NK-92 treated with Interleukin-12 subunit alpha and Interleukin-12 subunit beta, amount 100 ng/mL, for 24 hours (cell line): Measurements from ENCODE around the gene PLIN5.
"Not testable (repeated sequence)": the region's sequence is repeated elsewhere in the genome, so short reads cannot be mapped to it uniquely, and the experiment has no call there.

Source experiments
- DNase-seq: peaks from one replicate; lab custom pipeline; 2025; lab: John Stamatoyannopoulos, UW

The PLIN5 gene

GRCh38 chr19:4567584-4568071 is 32.6 kb upstream of the PLIN5 start:
- peak; percentile 24 for DNase-seq

DNA sequence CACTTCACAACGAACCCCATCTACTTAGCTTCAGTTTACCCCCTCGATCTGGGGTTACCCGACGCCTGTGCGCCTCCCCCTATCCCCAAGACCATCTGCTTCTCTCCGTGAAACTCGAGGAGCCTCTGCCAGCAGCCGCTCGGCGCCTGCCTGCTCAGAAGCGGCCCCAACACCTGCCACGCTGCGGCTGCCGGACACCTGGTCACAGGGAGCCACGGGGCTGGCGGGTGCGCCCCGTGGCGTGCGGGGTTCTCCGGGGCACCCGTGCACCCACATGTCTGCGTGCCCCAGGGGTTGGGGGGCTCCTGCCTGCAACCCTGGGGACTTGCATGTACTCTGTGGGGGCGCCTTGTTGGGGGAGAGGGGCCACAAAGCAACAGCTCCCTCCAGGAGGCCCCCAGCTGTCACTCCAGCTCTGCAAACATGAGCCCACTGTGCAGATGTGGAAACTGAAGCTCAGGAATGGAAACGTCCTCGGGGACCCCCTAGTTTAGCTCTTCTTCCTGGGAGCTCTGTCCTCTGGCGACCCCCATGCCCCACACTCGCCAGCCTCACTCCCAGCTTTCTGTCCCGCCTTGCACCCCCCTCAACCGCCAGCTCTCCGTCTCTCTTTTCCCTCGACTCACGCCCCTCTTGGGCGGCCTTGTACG is 31.5 kb upstream of the PLIN5 start:
- no peak for DNase-seq

- not testable (repeated sequence) for DNase-seq
These were observed 28.5 kb upstream of the PLIN5 start for GRCh38 chr19:4563562-4563961.

GRCh38 chr19:4562085-4562484 is 27.1 kb upstream of the PLIN5 start:
- DNase-seq = not testable (repeated sequence)

DNA sequence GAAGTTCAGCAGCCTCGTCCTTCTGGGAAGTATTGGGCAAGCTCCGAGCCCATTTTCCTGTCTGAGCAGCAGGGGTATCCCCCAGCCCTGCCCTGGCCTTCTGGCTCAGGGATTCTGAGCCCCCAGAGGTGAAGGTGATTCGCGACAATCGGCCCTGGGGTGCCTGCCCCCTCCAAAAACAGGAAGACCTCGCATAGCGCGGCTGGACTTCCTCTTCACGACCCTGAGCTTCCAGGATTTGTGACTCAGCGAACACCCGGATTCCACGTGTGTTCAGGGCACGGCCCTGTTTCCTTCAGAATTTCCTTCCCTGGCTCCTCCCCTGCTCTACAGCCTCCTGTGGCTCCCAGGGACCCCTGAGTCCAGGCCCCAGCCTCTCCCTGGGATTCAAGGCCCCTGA is 24.5 kb upstream of the PLIN5 start, which contains the start of gene SEMA6B:
TSS of gene SEMA6B (minus strand) at position 116 of the 400 bp plus-strand sequence. CDS start 1,227 bp downstream, outside the sequence.
- no peak for DNase-seq

DNA sequence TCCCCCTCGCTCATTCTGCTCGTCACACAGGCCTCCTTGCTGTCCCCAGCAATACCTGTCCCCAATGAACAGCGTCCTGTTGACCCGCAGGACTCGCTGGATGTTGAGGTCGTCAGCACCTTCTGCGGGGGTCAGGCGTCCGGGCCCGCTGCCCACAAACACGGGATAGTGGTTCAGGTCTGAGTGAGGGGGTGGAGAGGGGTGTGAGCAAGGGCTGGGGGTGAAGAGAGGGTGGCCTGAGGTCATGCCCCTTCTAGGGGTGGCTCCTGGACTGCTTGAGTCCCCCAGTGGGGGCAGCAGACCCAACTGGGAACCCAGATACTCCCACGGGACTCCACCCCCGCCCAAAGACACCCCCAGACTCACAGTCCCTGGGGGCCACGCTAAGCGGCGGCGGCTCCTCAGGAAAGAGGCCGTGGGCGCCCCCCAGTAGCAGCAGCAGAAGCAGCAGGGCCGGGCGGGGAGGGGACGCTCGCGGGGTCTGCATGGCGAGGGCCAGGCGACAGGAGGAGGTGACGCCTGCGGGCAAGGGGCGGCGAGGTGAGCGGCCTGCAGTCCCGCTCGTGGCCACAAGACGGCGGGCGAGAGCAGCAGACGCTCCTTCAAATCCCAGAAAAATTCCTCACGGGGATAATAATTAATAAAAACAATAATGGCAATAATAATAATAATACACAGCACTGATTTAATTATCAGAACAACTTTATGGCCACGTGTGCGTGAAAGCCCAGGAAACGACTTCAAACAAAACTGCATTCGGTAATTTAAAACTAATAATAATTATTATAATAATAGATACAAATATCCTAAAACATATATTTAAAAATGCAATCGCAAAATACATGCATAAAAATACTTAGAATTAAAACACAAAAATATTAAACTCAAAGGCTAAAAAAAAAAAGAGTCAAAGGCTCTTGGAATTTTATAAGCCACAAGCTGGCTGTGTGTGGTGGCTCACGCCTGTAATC is 23.2 kb upstream of the PLIN5 start:
- DNase-seq = no peak

DNA sequence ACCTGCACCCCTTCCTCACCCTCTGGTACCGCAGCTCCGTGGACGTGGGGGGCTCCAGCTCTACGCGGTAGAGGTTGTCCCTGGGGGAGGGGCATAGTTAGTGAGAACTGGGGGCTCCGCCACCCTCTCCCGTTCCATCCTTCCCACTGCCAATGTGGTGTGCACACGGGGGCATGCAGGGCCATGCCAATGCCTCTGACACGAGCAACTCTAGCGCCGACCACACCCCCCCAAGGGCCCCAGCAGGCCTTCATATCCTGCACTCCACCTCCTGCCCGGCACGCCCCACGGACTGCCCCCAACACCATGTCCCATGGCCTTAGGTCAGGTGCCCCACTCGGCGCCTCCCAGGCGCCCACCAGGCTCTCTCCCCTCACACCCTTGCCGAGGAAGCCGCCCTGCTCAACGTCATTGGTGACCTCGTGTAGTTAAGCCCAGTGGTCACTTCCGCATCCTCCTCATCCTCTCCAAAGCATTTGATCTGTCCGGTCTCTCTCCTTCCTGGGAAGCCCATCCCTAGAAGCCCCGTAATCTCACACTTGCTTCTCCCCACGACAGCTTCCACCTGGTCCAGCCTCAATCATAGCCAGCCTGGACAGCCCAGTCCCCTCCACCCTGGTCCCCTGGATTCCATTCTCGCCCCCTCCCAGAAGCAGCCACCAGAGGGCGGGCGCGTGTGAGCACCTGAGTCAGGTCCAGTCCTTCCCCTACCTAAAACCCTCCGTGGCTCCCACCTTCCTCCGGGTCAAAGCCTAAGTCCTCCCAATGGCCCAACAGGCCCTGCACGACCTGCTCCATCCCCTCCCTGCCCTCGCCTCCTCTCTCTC is 22.3 kb upstream of the PLIN5 start:
- no peak for DNase-seq

DNA sequence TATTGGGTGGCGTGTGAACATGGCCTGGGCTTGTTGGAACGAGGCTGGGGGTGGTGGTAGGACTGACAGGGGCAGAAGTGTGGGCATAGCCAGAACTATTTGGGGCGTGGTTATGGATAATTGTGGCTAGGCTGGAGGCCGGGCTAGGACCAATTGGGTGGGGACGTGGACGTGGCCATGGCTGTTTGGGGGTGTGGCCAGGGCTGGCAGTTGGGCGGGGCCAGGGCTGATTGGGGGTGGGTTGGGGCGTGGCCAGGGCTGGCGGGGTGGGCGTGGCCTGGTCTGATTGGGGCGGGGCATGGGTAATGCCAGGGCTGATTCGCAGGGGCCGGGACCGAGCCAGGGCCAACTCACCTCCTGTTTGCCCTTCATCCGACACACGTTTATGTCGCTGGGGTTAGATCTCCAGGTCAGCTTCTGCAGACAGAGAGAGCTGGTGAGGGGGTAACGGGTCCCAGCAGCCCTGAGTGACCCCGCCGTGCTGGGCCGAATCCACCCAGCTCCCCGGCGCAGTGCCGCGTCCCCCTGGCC is 21.6 kb upstream of the PLIN5 start:
- no peak for DNase-seq

GRCh38 chr19:4555657-4556561 is 20.9 kb upstream of the PLIN5 start:
- DNase-seq = no peak

DNA sequence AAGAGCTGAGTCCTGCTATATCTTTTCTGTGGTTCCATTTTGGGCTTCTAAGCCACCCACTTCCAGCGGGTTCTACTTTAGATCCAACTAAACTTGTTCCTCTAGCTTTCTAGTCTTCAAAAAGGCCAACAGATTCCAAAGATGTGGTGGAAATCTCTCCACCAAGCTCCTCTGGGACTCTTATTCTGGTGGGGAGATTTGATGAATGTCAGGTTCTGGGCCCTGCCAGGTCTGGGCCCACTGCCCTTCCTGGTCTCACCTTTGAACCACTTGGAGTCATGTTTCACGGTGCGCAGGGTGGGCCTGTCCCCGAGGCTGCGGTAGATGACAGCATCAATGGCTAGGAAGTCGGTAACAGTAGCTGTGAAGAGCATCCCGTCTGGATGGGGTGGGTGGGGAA is 19.7 kb upstream of the PLIN5 start:
- DNase-seq = no peak

GRCh38 chr19:4553775-4554174 is 18.8 kb upstream of the PLIN5 start:
- DNase-seq = no peak

DNA sequence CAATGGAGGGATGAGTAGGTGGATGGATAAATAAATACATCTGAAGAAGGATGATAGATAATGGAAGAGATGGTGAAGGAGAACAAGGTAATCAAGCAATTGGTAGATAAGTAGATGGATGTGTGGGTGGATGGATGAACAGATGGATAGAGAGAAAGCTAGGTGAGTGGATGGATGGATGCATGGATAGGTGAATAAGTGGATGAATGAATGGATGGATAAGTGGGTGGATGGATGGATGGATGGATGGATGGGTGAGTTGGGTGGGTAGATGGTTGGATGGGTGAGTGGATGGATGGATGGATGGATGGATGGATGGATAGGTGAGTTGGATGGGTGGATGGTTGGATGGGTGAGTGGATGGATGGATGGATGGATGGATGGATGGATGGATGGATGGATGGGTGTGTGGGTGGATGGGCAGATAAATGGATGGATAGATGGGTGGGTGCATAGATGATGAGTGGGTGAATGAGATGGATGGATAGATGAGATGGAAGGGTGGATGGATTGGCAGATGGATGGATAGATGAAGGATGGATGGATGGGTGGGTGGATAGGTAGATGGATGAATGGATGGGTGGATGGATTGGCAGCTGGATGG is 18.2 kb upstream of the PLIN5 start:
- DNase-seq = no peak

- DNase-seq = no peak
These were observed 17.4 kb upstream of the PLIN5 start for GRCh38 chr19:4552525-4552819.

DNA sequence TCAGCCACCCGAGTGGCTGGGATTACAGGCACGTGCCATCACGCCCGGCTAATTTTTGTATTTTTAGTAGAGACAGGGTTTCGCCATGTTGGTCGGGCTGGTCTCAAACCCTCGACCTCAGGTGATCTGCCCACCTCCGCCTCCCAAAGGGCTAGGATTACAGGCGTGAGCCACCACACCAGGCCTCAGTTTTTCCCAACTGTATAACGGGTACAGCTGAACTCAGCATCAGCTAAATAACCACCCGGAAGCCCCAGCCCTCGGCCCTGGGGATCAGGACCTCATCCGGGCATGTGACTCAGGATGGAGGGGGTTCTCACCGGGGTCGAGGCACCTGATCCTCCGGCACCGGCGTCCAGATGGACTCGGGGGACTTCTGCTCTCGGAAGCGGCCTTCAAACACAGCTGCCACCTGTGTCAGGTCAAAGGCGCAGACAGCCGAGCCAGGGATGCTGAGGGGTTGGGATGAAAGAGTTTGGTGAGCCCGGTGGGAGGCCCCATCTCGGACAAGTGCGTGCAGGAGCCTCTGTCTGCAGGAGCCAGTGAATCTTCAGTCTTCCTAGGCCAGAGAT is 15.5 kb upstream of the PLIN5 start:
- DNase-seq = no peak

GRCh38 chr19:4550018-4550417 is 15.0 kb upstream of the PLIN5 start:
- DNase-seq = no peak

DNA sequence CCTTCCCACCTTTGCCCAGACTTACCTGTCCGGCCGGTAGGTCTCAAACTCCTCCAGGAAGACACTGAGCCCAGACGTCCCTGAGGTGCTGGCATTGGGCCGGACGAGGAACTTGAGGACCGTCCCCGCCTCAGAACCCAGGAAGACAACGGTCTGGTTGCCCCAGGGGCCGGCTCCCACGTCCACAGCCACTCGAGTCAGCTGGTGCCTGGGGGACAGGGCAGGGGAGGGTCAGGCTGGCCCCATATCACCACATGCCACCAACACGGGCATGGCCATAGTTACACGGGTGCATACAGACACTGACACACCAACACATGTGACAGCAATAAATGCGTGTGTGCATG is 13.2 kb upstream of the PLIN5 start:
- DNase-seq = no peak

GRCh38 chr19:4547303-4548237 is 12.5 kb upstream of the PLIN5 start:
- DNase-seq = no peak

GRCh38 chr19:4543842-4544647 is 9.0 kb upstream of the PLIN5 start:
- no peak for DNase-seq
